ENCODE results near the gene HDAC7.

The HDAC7 gene

GRCh38 chr12:47750229-47750798, 69.4 kb downstream of the HDAC7 start:
- DNase-seq (ENCODE audit: extremely low read depth, insufficient read length): no peak
- H3K27me3 ChIP-seq (replicated peaks; ENCODE audit: control insufficient read depth, insufficient read depth, low read length): no peaks in the 10 kb centered on the region
- H3K4me3 ChIP-seq (replicated peaks; ENCODE audit: low read depth, low read length): no peak overlapping the region
- no peaks in the 10 kb centered on the region for H3K36me3 ChIP-seq (ENCODE audit: control insufficient read depth, insufficient read depth, low read length)
- TF ChIP-seq, protein P1, sequence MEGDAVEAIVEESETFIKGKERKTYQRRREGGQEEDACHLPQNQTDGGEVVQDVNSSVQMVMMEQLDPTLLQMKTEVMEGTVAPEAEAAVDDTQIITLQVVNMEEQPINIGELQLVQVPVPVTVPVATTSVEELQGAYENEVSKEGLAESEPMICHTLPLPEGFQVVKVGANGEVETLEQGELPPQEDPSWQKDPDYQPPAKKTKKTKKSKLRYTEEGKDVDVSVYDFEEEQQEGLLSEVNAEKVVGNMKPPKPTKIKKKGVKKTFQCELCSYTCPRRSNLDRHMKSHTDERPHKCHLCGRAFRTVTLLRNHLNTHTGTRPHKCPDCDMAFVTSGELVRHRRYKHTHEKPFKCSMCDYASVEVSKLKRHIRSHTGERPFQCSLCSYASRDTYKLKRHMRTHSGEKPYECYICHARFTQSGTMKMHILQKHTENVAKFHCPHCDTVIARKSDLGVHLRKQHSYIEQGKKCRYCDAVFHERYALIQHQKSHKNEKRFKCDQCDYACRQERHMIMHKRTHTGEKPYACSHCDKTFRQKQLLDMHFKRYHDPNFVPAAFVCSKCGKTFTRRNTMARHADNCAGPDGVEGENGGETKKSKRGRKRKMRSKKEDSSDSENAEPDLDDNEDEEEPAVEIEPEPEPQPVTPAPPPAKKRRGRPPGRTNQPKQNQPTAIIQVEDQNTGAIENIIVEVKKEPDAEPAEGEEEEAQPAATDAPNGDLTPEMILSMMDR (IDR thresholded peaks at IDR 0.05; ENCODE audit: insufficient read depth, low read length, poor library complexity, severe bottlenecking): no peak

GRCh38 chr12:47748899-47749298, 70.8 kb downstream of the HDAC7 start:
- no peak overlapping the region for H3K4me3 ChIP-seq (replicated peaks; ENCODE audit: low read depth, low read length)
- TF ChIP-seq, protein P1 (IDR thresholded peaks at IDR 0.05; ENCODE audit: insufficient read depth, low read length, poor library complexity, severe bottlenecking): no peak

GRCh38 chr12:47748507-47748828, 71.2 kb downstream of the HDAC7 start:
- Histone ChIP-seq H3K36me3 (ENCODE audit: control insufficient read depth, insufficient read depth, low read length) (no peaks in the 10 kb centered on the region), H3K27me3 (replicated peaks; ENCODE audit: control insufficient read depth, insufficient read depth, low read length) (no peaks in the 10 kb centered on the region; the same call in 1 of the 2 replicates), H3K4me3 (replicated peaks; ENCODE audit: low read depth, low read length) (no peak overlapping the region)
- TF ChIP-seq, protein P1 (IDR thresholded peaks at IDR 0.05; ENCODE audit: insufficient read depth, low read length, poor library complexity, severe bottlenecking): no peak
- no peak for DNase-seq (ENCODE audit: extremely low read depth, insufficient read length)

More at GRCh38 chr12:47748899-47749298, 70.8 kb downstream of the HDAC7 start:
- DNase-seq (ENCODE audit: extremely low read depth, insufficient read length): no peak
- Histone ChIP-seq H3K27me3 (replicated peaks; ENCODE audit: control insufficient read depth, insufficient read depth, low read length) (no peaks in the 10 kb centered on the region), H3K36me3 (ENCODE audit: control insufficient read depth, insufficient read depth, low read length) (no peaks in the 10 kb centered on the region)

DNA sequence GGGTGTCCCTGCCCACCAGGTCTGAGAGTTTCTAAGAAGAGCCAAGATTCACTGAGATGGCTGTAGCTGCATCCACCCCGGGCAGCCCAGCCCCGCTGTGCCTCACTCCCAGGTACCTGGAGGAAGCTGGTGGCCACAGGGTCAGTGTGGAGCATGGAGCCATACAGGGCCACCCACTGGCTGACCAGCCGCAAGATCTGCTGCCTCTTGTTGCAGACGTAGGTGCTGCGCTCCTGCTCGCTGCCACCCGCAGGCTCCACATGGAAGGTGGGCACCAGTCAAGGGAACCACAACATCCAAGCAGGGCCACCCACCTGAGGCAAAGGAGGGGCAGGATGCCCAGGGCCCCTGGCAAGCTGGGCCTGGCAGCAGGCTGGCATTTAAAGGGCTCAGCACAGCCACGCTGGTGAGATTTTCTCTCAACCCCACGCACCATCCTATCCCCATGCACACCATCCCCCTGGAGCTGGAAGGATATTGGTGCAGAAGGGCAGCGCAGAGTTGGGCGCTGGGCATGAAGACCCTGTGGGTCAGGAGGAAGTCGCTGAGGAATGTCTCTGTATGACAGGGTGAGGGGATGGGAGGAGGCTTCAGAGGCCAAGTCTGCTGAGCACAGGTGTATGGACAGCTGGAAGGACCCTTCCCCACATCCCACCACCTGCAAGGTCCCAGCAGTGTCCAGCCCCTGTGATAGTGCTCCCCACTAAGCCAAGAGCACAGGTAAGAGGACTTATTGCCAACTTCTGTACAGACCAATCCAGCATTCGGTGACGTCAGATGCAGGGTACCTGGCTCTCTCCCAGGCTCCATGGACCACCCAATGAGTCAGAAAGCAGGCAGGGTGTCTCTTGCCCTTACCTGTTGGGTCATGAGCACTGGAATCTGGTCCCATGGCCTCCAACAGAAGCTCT, 71.9 kb downstream of the HDAC7 start:
- no peaks in the 10 kb centered on the region for H3K36me3 ChIP-seq (ENCODE audit: control insufficient read depth, insufficient read depth, low read length)
- TF ChIP-seq, protein P1 (IDR thresholded peaks at IDR 0.05; ENCODE audit: insufficient read depth, low read length, poor library complexity, severe bottlenecking): no peak
- no peak overlapping the region for H3K4me3 ChIP-seq (replicated peaks; ENCODE audit: low read depth, low read length)
- DNase-seq (ENCODE audit: extremely low read depth, insufficient read length): no peak
- no peaks in the 10 kb centered on the region; the same call in 1 of the 2 replicates for H3K27me3 ChIP-seq (replicated peaks; ENCODE audit: control insufficient read depth, insufficient read depth, low read length)

GRCh38 chr12:47747126-47747525, 72.6 kb downstream of the HDAC7 start:
- H3K36me3 ChIP-seq (ENCODE audit: control insufficient read depth, insufficient read depth, low read length): no peaks in the 10 kb centered on the region
- no peak for DNase-seq (ENCODE audit: extremely low read depth, insufficient read length)
- H3K4me3 ChIP-seq (replicated peaks; ENCODE audit: low read depth, low read length): no peak overlapping the region
- TF ChIP-seq, protein P1 (IDR thresholded peaks at IDR 0.05; ENCODE audit: insufficient read depth, low read length, poor library complexity, severe bottlenecking): no peak
- H3K27me3 ChIP-seq (replicated peaks; ENCODE audit: control insufficient read depth, insufficient read depth, low read length): no peaks in the 10 kb centered on the region; the same call in 1 of the 2 replicates
